ENCODE results near the gene SPATS2L. TPM values are rescaled to one million over a fixed set of nuclear protein-coding genes. Genes with fewer than 3 reads are reported as not detected.
A peak's percentile ranks its signal among the peaks of the same experiment; 100 is the strongest.

The SPATS2L gene
- polyA plus RNA-seq, 4 donors: 66.7 to 104 (median 96.0) TPM

DNA sequence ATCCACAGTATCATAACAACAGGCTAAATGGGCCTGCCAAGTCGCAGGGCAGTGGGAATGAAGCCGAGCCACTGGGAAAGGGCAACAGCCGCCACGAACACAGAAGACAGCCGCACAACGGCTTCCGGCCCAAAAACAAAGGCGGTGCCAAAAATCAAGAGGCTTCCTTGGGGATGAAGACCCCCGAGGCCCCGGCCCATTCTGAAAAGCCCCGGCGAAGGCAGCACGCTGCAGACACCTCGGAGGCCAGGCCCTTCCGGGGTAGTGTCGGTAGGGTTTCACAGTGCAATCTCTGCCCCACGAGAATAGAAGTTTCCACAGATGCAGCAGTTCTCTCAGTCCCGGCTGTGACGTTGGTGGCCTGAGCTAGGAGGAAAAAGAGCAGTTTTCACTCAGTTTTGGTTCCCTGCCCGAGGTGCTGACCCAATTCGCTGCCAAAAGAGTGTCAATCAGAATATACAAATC, 171.2 kb downstream of the SPATS2L start:
- FAIRE-seq: no peak
- no peaks in the 10 kb centered on the region for H3K9me3 ChIP-seq (ENCODE audit: control insufficient read depth in 2 of 2, insufficient read depth in 1 of 2, low read depth in 1 of 2, low read length in 1 of 2)
- H3K4me1 ChIP-seq (ENCODE audit: control insufficient read depth in 3 of 3, insufficient read depth in 2 of 3, low read depth in 1 of 3, low read length in 2 of 3): no peaks in the 10 kb centered on the region
- H3K27ac ChIP-seq (ENCODE audit: low read depth in 1 of 3, low read length in 2 of 3): peak overlapping the region in 1 of 3 donors; percentile 58
- no peaks in the 10 kb centered on the region for H3K27me3 ChIP-seq (ENCODE audit: control insufficient read depth in 3 of 3, insufficient read depth in 3 of 3, low read length in 3 of 3)
- H3K36me3 ChIP-seq (ENCODE audit: control insufficient read depth in 3 of 3, insufficient read depth in 2 of 3, low read depth in 1 of 3, low read length in 3 of 3): peaks cover 10 to 52% (median 20%) of the 10 kb centered on the region in 3 donors
- WGBS, 3 donors: 78 to 91% (median 89%) methylated on average over 21 of the region's 21 CpGs
- DNase-seq: no peak
- H3K4me3 ChIP-seq (ENCODE audit: low read depth in 1 of 3, low read length in 3 of 3): no peak overlapping the region

- FAIRE-seq (no peak), DNase-seq (no peak)
- Histone ChIP-seq H3K36me3 (ENCODE audit: control insufficient read depth in 3 of 3, insufficient read depth in 2 of 3, low read depth in 1 of 3, low read length in 3 of 3) (peaks cover 6 to 36% (median 16%) of the 10 kb centered on the region in 3 donors), H3K9me3 (ENCODE audit: control insufficient read depth in 2 of 2, insufficient read depth in 1 of 2, low read depth in 1 of 2, low read length in 1 of 2) (no peaks in the 10 kb centered on the region), H3K4me3 (ENCODE audit: low read depth in 1 of 3, low read length in 3 of 3) (no peak overlapping the region), H3K4me1 (ENCODE audit: control insufficient read depth in 3 of 3, insufficient read depth in 2 of 3, low read depth in 1 of 3, low read length in 2 of 3) (peaks cover 0 to 3% (median 0%) of the 10 kb centered on the region in 3 donors), H3K27me3 (ENCODE audit: control insufficient read depth in 3 of 3, insufficient read depth in 3 of 3, low read length in 3 of 3) (no peaks in the 10 kb centered on the region), H3K27ac (ENCODE audit: low read depth in 1 of 3, low read length in 2 of 3) (no peak overlapping the region)
- 57 to 75% (median 73%) methylated on average over 8 of the region's 8 CpGs for WGBS, 3 donors
These were observed 173.3 kb downstream of the SPATS2L start for GRCh38 chr2:200479692-200480265.

DNA sequence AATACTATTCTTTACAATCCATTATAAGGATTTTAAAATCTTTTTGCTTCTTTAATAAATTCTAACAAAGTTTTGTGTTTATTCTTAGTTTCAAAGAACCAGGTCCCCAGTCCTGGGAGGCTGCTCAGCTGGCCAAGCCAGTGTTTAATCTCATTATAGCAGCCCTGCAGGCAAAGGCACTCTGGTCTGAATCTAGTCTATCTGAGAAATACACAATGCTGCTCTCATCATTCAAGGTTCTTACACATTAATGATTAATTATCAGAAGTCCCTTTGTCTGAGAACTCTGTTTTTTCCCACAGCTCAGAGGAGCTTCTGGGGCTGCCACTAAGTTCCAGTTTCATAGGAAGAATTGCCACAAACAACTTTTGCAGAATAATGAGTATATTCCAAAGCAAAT, 175.7 kb downstream of the SPATS2L start:
- H3K27me3 ChIP-seq (ENCODE audit: control insufficient read depth in 3 of 3, insufficient read depth in 3 of 3, low read length in 3 of 3): no peaks in the 10 kb centered on the region
- H3K4me3 ChIP-seq (ENCODE audit: low read depth in 1 of 3, low read length in 3 of 3): no peak overlapping the region
- DNase-seq (no peak), FAIRE-seq (no peak)
- peaks cover 0 to 3% (median 0%) of the 10 kb centered on the region in 3 donors for H3K4me1 ChIP-seq (ENCODE audit: control insufficient read depth in 3 of 3, insufficient read depth in 2 of 3, low read depth in 1 of 3, low read length in 2 of 3)
- no peak overlapping the region for H3K27ac ChIP-seq (ENCODE audit: low read depth in 1 of 3, low read length in 2 of 3)
- peaks cover 3 to 20% (median 11%) of the 10 kb centered on the region in 3 donors for H3K36me3 ChIP-seq (ENCODE audit: control insufficient read depth in 3 of 3, insufficient read depth in 2 of 3, low read depth in 1 of 3, low read length in 3 of 3)
- no peaks in the 10 kb centered on the region for H3K9me3 ChIP-seq (ENCODE audit: control insufficient read depth in 2 of 2, insufficient read depth in 1 of 2, low read depth in 1 of 2, low read length in 1 of 2)

GRCh38 chr2:200483729-200484198, 177.3 kb downstream of the SPATS2L start:
- no peaks in the 10 kb centered on the region for H3K27me3 ChIP-seq (ENCODE audit: control insufficient read depth in 3 of 3, insufficient read depth in 3 of 3, low read length in 3 of 3)
- no peak overlapping the region for H3K27ac ChIP-seq (ENCODE audit: low read depth in 1 of 3, low read length in 2 of 3)
- 17 to 45% (median 33%) methylated on average over 4 of the region's 4 CpGs for WGBS, 3 donors
- H3K4me3 ChIP-seq (ENCODE audit: low read depth in 1 of 3, low read length in 3 of 3): no peak overlapping the region
- peaks cover 0 to 3% (median 0%) of the 10 kb centered on the region in 3 donors for H3K4me1 ChIP-seq (ENCODE audit: control insufficient read depth in 3 of 3, insufficient read depth in 2 of 3, low read depth in 1 of 3, low read length in 2 of 3)
- H3K9me3 ChIP-seq (ENCODE audit: control insufficient read depth in 2 of 2, insufficient read depth in 1 of 2, low read depth in 1 of 2, low read length in 1 of 2): no peaks in the 10 kb centered on the region
- DNase-seq (peak; percentile 63 to 75), FAIRE-seq (no peak)
- peaks cover 0 to 12% (median 6%) of the 10 kb centered on the region in 3 donors for H3K36me3 ChIP-seq (ENCODE audit: control insufficient read depth in 3 of 3, insufficient read depth in 2 of 3, low read depth in 1 of 3, low read length in 3 of 3)

GRCh38 chr2:200484934-200485333, 178.4 kb downstream of the SPATS2L start:
- peaks cover 0 to 4% (median under 1%) of the 10 kb centered on the region in 3 donors for H3K36me3 ChIP-seq (ENCODE audit: control insufficient read depth in 3 of 3, insufficient read depth in 2 of 3, low read depth in 1 of 3, low read length in 3 of 3)
- peaks cover 0 to 3% (median 0%) of the 10 kb centered on the region in 3 donors for H3K4me1 ChIP-seq (ENCODE audit: control insufficient read depth in 3 of 3, insufficient read depth in 2 of 3, low read depth in 1 of 3, low read length in 2 of 3)
- no peaks in the 10 kb centered on the region for H3K27me3 ChIP-seq (ENCODE audit: control insufficient read depth in 3 of 3, insufficient read depth in 3 of 3, low read length in 3 of 3)
- 79 to 85% (median 80%) methylated on average over 3 of the region's 3 CpGs for WGBS, 3 donors
- DNase-seq (no peak), FAIRE-seq (no peak)
- no peak overlapping the region for H3K4me3 ChIP-seq (ENCODE audit: low read depth in 1 of 3, low read length in 3 of 3)
- H3K9me3 ChIP-seq (ENCODE audit: control insufficient read depth in 2 of 2, insufficient read depth in 1 of 2, low read depth in 1 of 2, low read length in 1 of 2): no peaks in the 10 kb centered on the region
- no peak overlapping the region for H3K27ac ChIP-seq (ENCODE audit: low read depth in 1 of 3, low read length in 2 of 3)

- DNase-seq: no peak
- no peaks in the 10 kb centered on the region for H3K9me3 ChIP-seq (ENCODE audit: control insufficient read depth in 2 of 2, insufficient read depth in 1 of 2, low read depth in 1 of 2, low read length in 1 of 2)
- H3K27me3 ChIP-seq (ENCODE audit: control insufficient read depth in 3 of 3, insufficient read depth in 3 of 3, low read length in 3 of 3): no peaks in the 10 kb centered on the region
- H3K36me3 ChIP-seq (ENCODE audit: control insufficient read depth in 3 of 3, insufficient read depth in 2 of 3, low read depth in 1 of 3, low read length in 3 of 3): peaks cover 0 to 6% (median 3%) of the 10 kb centered on the region in 3 donors
- no peak for FAIRE-seq
- H3K27ac ChIP-seq (ENCODE audit: low read depth in 1 of 3, low read length in 2 of 3): no peak overlapping the region
- peaks cover 0 to 3% (median 0%) of the 10 kb centered on the region in 3 donors for H3K4me1 ChIP-seq (ENCODE audit: control insufficient read depth in 3 of 3, insufficient read depth in 2 of 3, low read depth in 1 of 3, low read length in 2 of 3)
- 53 to 57% (median 55%) methylated on average over 2 of the region's 2 CpGs for WGBS, 3 donors
- H3K4me3 ChIP-seq (ENCODE audit: low read depth in 1 of 3, low read length in 3 of 3): no peak overlapping the region
These were observed 180.0 kb downstream of the SPATS2L start for GRCh38 chr2:200486529-200486928.

DNA sequence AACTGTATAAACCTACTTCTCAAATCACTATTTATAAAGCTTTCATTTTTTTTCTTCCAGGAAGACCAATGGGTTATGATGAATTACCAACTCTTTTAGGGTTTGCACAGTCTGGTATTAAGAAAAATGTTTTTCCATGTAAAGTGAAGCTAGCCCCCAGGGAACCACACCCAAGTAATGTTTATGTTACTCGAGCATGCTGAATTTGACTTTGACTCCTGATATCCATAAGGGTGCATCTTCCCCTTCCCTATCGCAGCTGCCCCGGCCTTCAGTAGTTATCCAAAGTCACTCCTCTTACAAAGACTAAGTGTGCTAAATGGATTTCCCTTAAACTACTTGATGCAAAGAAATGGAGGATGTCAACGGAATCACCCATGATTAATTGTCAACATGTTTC, 181.7 kb downstream of the SPATS2L start:
- WGBS, 3 donors: 69 to 78% (median 72%) methylated on average over 4 of the region's 4 CpGs
- Histone ChIP-seq H3K4me1 (ENCODE audit: control insufficient read depth in 3 of 3, insufficient read depth in 2 of 3, low read depth in 1 of 3, low read length in 2 of 3) (peaks cover 0 to 3% (median 0%) of the 10 kb centered on the region in 3 donors), H3K4me3 (ENCODE audit: low read depth in 1 of 3, low read length in 3 of 3) (no peak overlapping the region), H3K27ac (ENCODE audit: low read depth in 1 of 3, low read length in 2 of 3) (no peak overlapping the region), H3K36me3 (ENCODE audit: control insufficient read depth in 3 of 3, insufficient read depth in 2 of 3, low read depth in 1 of 3, low read length in 3 of 3) (peaks cover 0 to 11% (median 3%) of the 10 kb centered on the region in 3 donors), H3K27me3 (ENCODE audit: control insufficient read depth in 3 of 3, insufficient read depth in 3 of 3, low read length in 3 of 3) (no peaks in the 10 kb centered on the region), H3K9me3 (ENCODE audit: control insufficient read depth in 2 of 2, insufficient read depth in 1 of 2, low read depth in 1 of 2, low read length in 1 of 2) (no peaks in the 10 kb centered on the region)
- FAIRE-seq: no peak
- no peak for DNase-seq

DNA sequence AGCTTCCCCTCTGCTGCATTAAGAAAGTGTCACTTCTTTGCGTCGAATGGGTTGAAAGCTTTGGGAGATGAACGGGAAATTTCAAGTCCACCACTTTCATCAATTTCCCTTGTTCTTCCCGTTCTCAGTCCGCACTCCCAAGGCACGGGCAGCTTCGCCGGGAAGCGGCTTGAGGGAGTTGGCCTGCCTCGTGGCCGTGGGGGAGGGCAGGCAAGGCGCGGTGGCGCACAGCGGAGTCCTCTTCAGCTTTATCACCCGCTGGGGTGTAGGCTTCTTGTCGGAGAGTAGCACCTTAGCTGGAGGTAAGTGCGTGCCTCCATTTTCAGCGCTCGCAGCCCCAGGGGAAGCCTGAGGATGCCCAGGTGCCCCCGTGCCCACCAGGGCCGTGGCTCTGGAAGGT, 183.5 kb downstream of the SPATS2L start:
- H3K9me3 ChIP-seq (ENCODE audit: control insufficient read depth in 2 of 2, insufficient read depth in 1 of 2, low read depth in 1 of 2, low read length in 1 of 2): no peaks in the 10 kb centered on the region
- H3K27me3 ChIP-seq (ENCODE audit: control insufficient read depth in 3 of 3, insufficient read depth in 3 of 3, low read length in 3 of 3): no peaks in the 10 kb centered on the region
- FAIRE-seq (no peak), DNase-seq (no peak)
- H3K4me1 ChIP-seq (ENCODE audit: control insufficient read depth in 3 of 3, insufficient read depth in 2 of 3, low read depth in 1 of 3, low read length in 2 of 3): no peaks in the 10 kb centered on the region
- no peak overlapping the region for H3K27ac ChIP-seq (ENCODE audit: low read depth in 1 of 3, low read length in 2 of 3)
- peaks cover 0 to 17% (median 3%) of the 10 kb centered on the region in 3 donors for H3K36me3 ChIP-seq (ENCODE audit: control insufficient read depth in 3 of 3, insufficient read depth in 2 of 3, low read depth in 1 of 3, low read length in 3 of 3)
- 95 to 97% (median 97%) methylated on average over 22 of the region's 22 CpGs for WGBS, 3 donors
- H3K4me3 ChIP-seq (ENCODE audit: low read depth in 1 of 3, low read length in 3 of 3): no peak overlapping the region

DNA sequence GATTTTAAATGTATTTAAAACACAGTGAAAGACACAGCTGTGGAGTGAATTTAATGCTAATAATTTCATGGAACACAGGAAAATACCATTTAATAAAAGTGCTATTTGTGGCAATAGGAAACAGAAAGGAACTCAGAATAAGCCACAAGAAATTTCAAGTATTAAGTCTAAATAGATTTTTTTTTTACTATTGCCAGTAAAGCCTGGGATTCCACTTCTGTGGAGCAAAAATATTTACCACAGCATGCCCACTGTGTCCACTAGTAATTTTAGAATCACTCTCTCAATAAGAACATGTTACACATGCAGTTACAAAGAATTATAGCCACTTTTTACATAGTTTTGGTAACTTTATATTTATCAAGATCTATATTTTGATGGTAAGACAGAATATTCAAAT, 186.2 kb downstream of the SPATS2L start:
- FAIRE-seq: no peak
- H3K36me3 ChIP-seq (ENCODE audit: control insufficient read depth in 3 of 3, insufficient read depth in 2 of 3, low read depth in 1 of 3, low read length in 3 of 3): peaks cover 0 to 27% (median 6%) of the 10 kb centered on the region in 3 donors

More for the DNA sequence above, 186.2 kb downstream of the SPATS2L start:
- no peaks in the 10 kb centered on the region for H3K9me3 ChIP-seq (ENCODE audit: control insufficient read depth in 2 of 2, insufficient read depth in 1 of 2, low read depth in 1 of 2, low read length in 1 of 2)
- no peaks in the 10 kb centered on the region for H3K27me3 ChIP-seq (ENCODE audit: control insufficient read depth in 3 of 3, insufficient read depth in 3 of 3, low read length in 3 of 3)
- no peak overlapping the region for H3K4me3 ChIP-seq (ENCODE audit: low read depth in 1 of 3, low read length in 3 of 3)
- no peak overlapping the region for H3K27ac ChIP-seq (ENCODE audit: low read depth in 1 of 3, low read length in 2 of 3)
- no peaks in the 10 kb centered on the region for H3K4me1 ChIP-seq (ENCODE audit: control insufficient read depth in 3 of 3, insufficient read depth in 2 of 3, low read depth in 1 of 3, low read length in 2 of 3)
- no peak for DNase-seq
